ENCODE data around the gene CLDN24.
A peak's percentile ranks its signal among the peaks of the same experiment; 100 is the strongest.

CLDN24 gene

GRCh38 chr4:183356173-183356830 lies 34.1 kb upstream of the CLDN24 start:
- in situ Hi-C loops (cut with HindIII; ENCODE audit: low pct_ligation_motif_present, low sequenced_read_pairs), result no loop called here
- no peak overlapping the region for H3K4me3 ChIP-seq (ENCODE audit: low read depth, low read length)
- H3K27me3 ChIP-seq (replicated peaks), result no peaks in the 10 kb centered on the region
- H3K36me3 ChIP-seq (replicated peaks), result no peaks in the 10 kb centered on the region
- no peak overlapping the region for H3K27ac ChIP-seq
- no peak for TF ChIP-seq CTCF (IDR thresholded peaks at IDR 0.05; ENCODE audit: low read depth, low read length, missing control alignments)
- DNase-seq, result no peak

- H3K36me3 ChIP-seq (replicated peaks), result no peaks in the 10 kb centered on the region
- H3K27ac ChIP-seq, result no peak overlapping the region
- TF ChIP-seq CTCF (IDR thresholded peaks at IDR 0.05; ENCODE audit: low read depth, low read length, missing control alignments), result no peak
- H3K27me3 ChIP-seq (replicated peaks), result no peaks in the 10 kb centered on the region
- DNase-seq, result peak; percentile 62
- H3K4me3 ChIP-seq (ENCODE audit: low read depth, low read length), result no peak overlapping the region
- in situ Hi-C loops (cut with HindIII; ENCODE audit: low pct_ligation_motif_present, low sequenced_read_pairs), result no loop called here
These were observed 33.2 kb upstream of the CLDN24 start for GRCh38 chr4:183355405-183355804.

GRCh38 chr4:183354219-183354618 lies 32.0 kb upstream of the CLDN24 start:
- in situ Hi-C loops (cut with HindIII; ENCODE audit: low pct_ligation_motif_present, low sequenced_read_pairs), result no loop called here
- DNase-seq, result no peak
- Histone ChIP-seq H3K27ac (no peak overlapping the region), H3K36me3 (replicated peaks) (no peaks in the 10 kb centered on the region), H3K4me3 (ENCODE audit: low read depth, low read length) (no peak overlapping the region), H3K27me3 (replicated peaks) (no peaks in the 10 kb centered on the region)
- no peak for TF ChIP-seq CTCF (IDR thresholded peaks at IDR 0.05; ENCODE audit: low read depth, low read length, missing control alignments)

GRCh38 chr4:183353557-183353956 lies 31.3 kb upstream of the CLDN24 start:
- H3K27ac ChIP-seq, result no peak overlapping the region

GRCh38 chr4:183352546-183352945 lies 30.3 kb upstream of the CLDN24 start:
- no peaks in the 10 kb centered on the region for H3K36me3 ChIP-seq (replicated peaks)
- no peak overlapping the region for H3K27ac ChIP-seq
- TF ChIP-seq CTCF (IDR thresholded peaks at IDR 0.05; ENCODE audit: low read depth, low read length, missing control alignments), result no peak
- DNase-seq, result no peak
- in situ Hi-C loops (cut with HindIII; ENCODE audit: low pct_ligation_motif_present, low sequenced_read_pairs), result no loop called here
- H3K4me3 ChIP-seq (ENCODE audit: low read depth, low read length), result no peak overlapping the region
- no peaks in the 10 kb centered on the region for H3K27me3 ChIP-seq (replicated peaks)

More at GRCh38 chr4:183353557-183353956, 31.3 kb upstream of the CLDN24 start:
- Histone ChIP-seq H3K4me3 (ENCODE audit: low read depth, low read length) (no peak overlapping the region), H3K27me3 (replicated peaks) (no peaks in the 10 kb centered on the region), H3K36me3 (replicated peaks) (no peaks in the 10 kb centered on the region)
- no peak for DNase-seq
- peak; percentile 15 for TF ChIP-seq CTCF (IDR thresholded peaks at IDR 0.05; ENCODE audit: low read depth, low read length, missing control alignments)
- in situ Hi-C loops (cut with HindIII; ENCODE audit: low pct_ligation_motif_present, low sequenced_read_pairs), result no loop called here
